Vagina (tissue), 2 donors: ENCODE measurements around the gene G6PC3.

Experiments
- POLR2AphosphoS5 ChIP-seq, 2 donors: sonication (generic); formaldehyde crosslinking; IDR thresholded peaks; one replicate each; pipeline ENCODE4 v1.9.0; 2017; ENCODE audit warnings: antibody characterized with exemption in 2 of 2, mild to moderate bottlenecking in 2 of 2, low read depth in 1 of 2; ENCODE audit not compliant: insufficient read depth in 1 of 2
- TF ChIP-seq, protein P1 (sequence below), 3 experiments: fragments of 450-650 bp in 2 of 3; fragments of 200-600 bp in 1 of 3; sonication (generic) in 1 of 3; IDR thresholded peaks; one replicate each; pipeline ENCODE4 v1.5.1; 2017 to 2019; ENCODE audit warnings: antibody characterized with exemption in 3 of 3, mild to moderate bottlenecking in 2 of 3, moderate library complexity in 2 of 3

DNA sequence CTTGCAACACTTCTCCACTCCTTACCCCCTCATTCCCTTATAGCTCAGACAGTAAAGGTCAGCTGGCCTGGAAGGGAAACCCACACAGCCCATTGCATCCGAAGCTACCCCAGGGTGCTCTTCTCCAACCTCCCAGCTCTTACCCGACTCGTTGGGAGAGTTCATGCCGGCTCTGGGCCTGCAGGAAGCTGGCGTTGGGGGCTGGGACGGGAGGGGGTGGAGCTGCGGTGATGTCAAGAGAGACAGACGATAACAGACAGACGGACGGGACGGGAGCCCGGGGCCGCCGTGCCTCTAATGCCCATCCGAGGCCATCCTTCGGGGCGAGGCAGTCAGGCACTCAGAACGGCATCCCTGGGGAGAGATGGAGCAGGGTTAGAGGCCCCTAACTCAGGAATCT, 46.8 kb downstream of the G6PC3 start:
- TF ChIP-seq, protein P1, sequence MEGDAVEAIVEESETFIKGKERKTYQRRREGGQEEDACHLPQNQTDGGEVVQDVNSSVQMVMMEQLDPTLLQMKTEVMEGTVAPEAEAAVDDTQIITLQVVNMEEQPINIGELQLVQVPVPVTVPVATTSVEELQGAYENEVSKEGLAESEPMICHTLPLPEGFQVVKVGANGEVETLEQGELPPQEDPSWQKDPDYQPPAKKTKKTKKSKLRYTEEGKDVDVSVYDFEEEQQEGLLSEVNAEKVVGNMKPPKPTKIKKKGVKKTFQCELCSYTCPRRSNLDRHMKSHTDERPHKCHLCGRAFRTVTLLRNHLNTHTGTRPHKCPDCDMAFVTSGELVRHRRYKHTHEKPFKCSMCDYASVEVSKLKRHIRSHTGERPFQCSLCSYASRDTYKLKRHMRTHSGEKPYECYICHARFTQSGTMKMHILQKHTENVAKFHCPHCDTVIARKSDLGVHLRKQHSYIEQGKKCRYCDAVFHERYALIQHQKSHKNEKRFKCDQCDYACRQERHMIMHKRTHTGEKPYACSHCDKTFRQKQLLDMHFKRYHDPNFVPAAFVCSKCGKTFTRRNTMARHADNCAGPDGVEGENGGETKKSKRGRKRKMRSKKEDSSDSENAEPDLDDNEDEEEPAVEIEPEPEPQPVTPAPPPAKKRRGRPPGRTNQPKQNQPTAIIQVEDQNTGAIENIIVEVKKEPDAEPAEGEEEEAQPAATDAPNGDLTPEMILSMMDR (IDR thresholded peaks at IDR 0.05) = no peak
- no peak for TF ChIP-seq POLR2AphosphoS5 (IDR thresholded peaks at IDR 0.05; ENCODE audit: insufficient read depth in 1 of 2, low read depth in 1 of 2)
